Keratinocyte (primary cell): ENCODE results near the gene NOS1AP. TPM values are rescaled to one million over a fixed set of nuclear protein-coding genes. Genes with fewer than 3 reads are reported as not detected.

Experiments used
- DNase-seq: peaks from one replicate; pipeline ENCODE4 v3.0.0-alpha.2; 2011; ENCODE audit warnings: low read depth, missing footprints, low spot score
- FAIRE-seq: peaks from 2 replicates; lab custom pipeline; 2011; peaks lifted over from hg19 to GRCh38; lab: Jason Lieb, UNC
- H2AFZ ChIP-seq: 2 replicates; pipeline ENCODE4 v1.6.0; 2012; ENCODE audit warnings: low read length, control low read depth, inconsistent platforms; ENCODE audit not compliant: control insufficient read depth
- H3K27ac ChIP-seq: 2 replicates; pipeline ENCODE4 v1.5.1; 2011; ENCODE audit warnings: low read length; ENCODE audit not compliant: control insufficient read depth, insufficient read depth
- H3K27me3 ChIP-seq: 3 replicates; pipeline ENCODE4 v1.6.0; 2011; ENCODE audit warnings: low read length; ENCODE audit not compliant: control insufficient read depth, insufficient read depth; ENCODE audit errors: extremely low read depth
- H3K36me3 ChIP-seq, 2 experiments: 2 replicates in 1 of 2; 3 replicates in 1 of 2; pipeline ENCODE4 v1.5.1; 2011; ENCODE audit warnings: low read length in 2 of 2, mild to moderate bottlenecking in 1 of 2; ENCODE audit not compliant: control insufficient read depth in 2 of 2, insufficient read depth in 2 of 2; ENCODE audit errors: extremely low read depth in 1 of 2
- H3K4me1 ChIP-seq: 3 replicates; pipeline ENCODE4 v1.5.1; 2011; ENCODE audit warnings: low read length; ENCODE audit not compliant: control insufficient read depth, insufficient read depth; ENCODE audit errors: extremely low read depth
- H3K4me2 ChIP-seq: 3 replicates; pipeline ENCODE4 v1.6.0; 2011; ENCODE audit warnings: low read depth, low read length; ENCODE audit not compliant: control insufficient read depth, insufficient read depth; ENCODE audit errors: extremely low read depth
- H3K4me3 ChIP-seq, 3 experiments: fragments of 200-600 bp in 1 of 3; sonication (generic) in 1 of 3; 2 replicates in 2 of 3; 3 replicates in 1 of 3; pipeline ENCODE4 v1.5.1; 2011 to 2016; ENCODE audit warnings: low read length in 3 of 3, mild to moderate bottlenecking in 3 of 3, control low read depth in 2 of 3, inconsistent platforms in 1 of 3, low read depth in 1 of 3, mixed read lengths in 1 of 3, mixed run types in 1 of 3, moderate library complexity in 1 of 3; ENCODE audit not compliant: control insufficient read depth in 2 of 3, insufficient read depth in 2 of 3; ENCODE audit errors: extremely low read depth in 1 of 3
- H3K79me2 ChIP-seq: 2 replicates; pipeline ENCODE4 v1.6.0; 2012; ENCODE audit warnings: low read length; ENCODE audit not compliant: control insufficient read depth, insufficient read depth
- H3K9ac ChIP-seq: 3 replicates; pipeline ENCODE4 v1.6.0; 2011; ENCODE audit warnings: low read length; ENCODE audit not compliant: control insufficient read depth, insufficient read depth; ENCODE audit errors: extremely low read depth
- H3K9me1 ChIP-seq: 3 replicates; pipeline ENCODE4 v1.6.0; 2011; ENCODE audit warnings: low read length; ENCODE audit not compliant: control insufficient read depth, insufficient read depth; ENCODE audit errors: extremely low read depth
- H3K9me3 ChIP-seq: 2 replicates; pipeline ENCODE4 v1.5.1; 2012; ENCODE audit warnings: low read depth, low read length; ENCODE audit not compliant: control insufficient read depth
- H4K20me1 ChIP-seq: 3 replicates; pipeline ENCODE4 v1.6.0; 2011; ENCODE audit warnings: low read length; ENCODE audit not compliant: control insufficient read depth, insufficient read depth; ENCODE audit errors: extremely low read depth
- EZH2 ChIP-seq: IDR thresholded peaks from one replicate; pipeline ENCODE4 v1.6.1; 2012; ENCODE audit warnings: inconsistent platforms, mild to moderate bottlenecking, low read length, moderate library complexity
- dilution Hi-C: fragments of 300-500 bp; cut with MboI; formaldehyde crosslinking; loops from one replicate; pipeline ENCODE4 v1.7.0; 2020; ENCODE audit warnings: low sequenced_read_pairs; ENCODE audit not compliant: extremely low pct_ligation_motif_present
- polyA plus RNA-seq, 5 experiments: library from polyadenylated mRNA; depleted of rRNA in 3 of 5; stranded (reverse) in 3 of 5; stranded (forward) in 1 of 5; unstranded in 1 of 5; fragments of >200 nt; gene quantifications; 1 replicate in 1 of 5; 2 replicates in 3 of 5; 3 replicates in 1 of 5; pipeline versions ENCODE4 v1.2.1 to v1.2.3, GENCODE V29; 2011 to 2012; ENCODE audit warnings: missing spikeins in 2 of 5, low read depth in 1 of 5, low replicate concordance in 1 of 5
- TF ChIP-seq, protein P1 (sequence below), 3 experiments: IDR thresholded peaks in 1 of 3; conservative IDR thresholded peaks in 1 of 3; optimal IDR thresholded peaks in 1 of 3; 2 replicates in 2 of 3; 3 replicates in 1 of 3; pipeline versions ENCODE3 to v1.5.1; 2011; ENCODE audit warnings: low read length in 3 of 3, mild to moderate bottlenecking in 3 of 3, moderate library complexity in 2 of 3, control low read depth in 1 of 3, inconsistent platforms in 1 of 3; ENCODE audit not compliant: insufficient read depth in 2 of 3; ENCODE audit errors: extremely low read depth in 1 of 3

The NOS1AP gene
- polyA plus RNA-seq, 1 donor (not counting 4 experiments of a cell fraction or from before 2014, with no cell fraction given) = not detected

- no peaks in the 10 kb centered on the region for H3K9me3 ChIP-seq
- no peak overlapping the region for H3K27ac ChIP-seq
- no peak overlapping the region for H2AFZ ChIP-seq
- dilution Hi-C loops = no loop called here
- TF ChIP-seq EZH2 = no peak
- TF ChIP-seq, protein P1, sequence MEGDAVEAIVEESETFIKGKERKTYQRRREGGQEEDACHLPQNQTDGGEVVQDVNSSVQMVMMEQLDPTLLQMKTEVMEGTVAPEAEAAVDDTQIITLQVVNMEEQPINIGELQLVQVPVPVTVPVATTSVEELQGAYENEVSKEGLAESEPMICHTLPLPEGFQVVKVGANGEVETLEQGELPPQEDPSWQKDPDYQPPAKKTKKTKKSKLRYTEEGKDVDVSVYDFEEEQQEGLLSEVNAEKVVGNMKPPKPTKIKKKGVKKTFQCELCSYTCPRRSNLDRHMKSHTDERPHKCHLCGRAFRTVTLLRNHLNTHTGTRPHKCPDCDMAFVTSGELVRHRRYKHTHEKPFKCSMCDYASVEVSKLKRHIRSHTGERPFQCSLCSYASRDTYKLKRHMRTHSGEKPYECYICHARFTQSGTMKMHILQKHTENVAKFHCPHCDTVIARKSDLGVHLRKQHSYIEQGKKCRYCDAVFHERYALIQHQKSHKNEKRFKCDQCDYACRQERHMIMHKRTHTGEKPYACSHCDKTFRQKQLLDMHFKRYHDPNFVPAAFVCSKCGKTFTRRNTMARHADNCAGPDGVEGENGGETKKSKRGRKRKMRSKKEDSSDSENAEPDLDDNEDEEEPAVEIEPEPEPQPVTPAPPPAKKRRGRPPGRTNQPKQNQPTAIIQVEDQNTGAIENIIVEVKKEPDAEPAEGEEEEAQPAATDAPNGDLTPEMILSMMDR (optimal IDR thresholded peaks at IDR 0.05 in 1 of 3, IDR thresholded peaks at IDR 0.05 in 1 of 3, conservative IDR thresholded peaks at IDR 0.05 in 1 of 3; ENCODE audit: extremely low read depth in 1 of 3, insufficient read depth in 2 of 3, low read length in 3 of 3) = no peak
- FAIRE-seq = no peak
- H3K79me2 ChIP-seq = no peaks in the 10 kb centered on the region
- H4K20me1 ChIP-seq = no peaks in the 10 kb centered on the region
- H3K36me3 ChIP-seq = no peaks in the 10 kb centered on the region
- no peaks in the 10 kb centered on the region for H3K9me1 ChIP-seq
- H3K9ac ChIP-seq = no peak overlapping the region
- H3K4me2 ChIP-seq = no peak overlapping the region
- H3K4me1 ChIP-seq = peaks cover 20% of the 10 kb centered on the region
- no peaks in the 10 kb centered on the region for H3K27me3 ChIP-seq
- no peak overlapping the region for H3K4me3 ChIP-seq
- no peak for DNase-seq
These were observed 30.9 kb upstream of the NOS1AP start for GRCh38 chr1:162038624-162039023.

GRCh38 chr1:162040001-162040400, 29.5 kb upstream of the NOS1AP start:
- H3K27ac ChIP-seq = no peak overlapping the region
- no peaks in the 10 kb centered on the region for H3K79me2 ChIP-seq
- dilution Hi-C loops = no loop called here
- peaks cover 16% of the 10 kb centered on the region for H3K4me1 ChIP-seq
- no peak for DNase-seq
- no peaks in the 10 kb centered on the region for H3K9me3 ChIP-seq
- H3K9me1 ChIP-seq = no peaks in the 10 kb centered on the region
- no peak overlapping the region for H3K9ac ChIP-seq
- H3K4me2 ChIP-seq = no peak overlapping the region
- no peak overlapping the region for H2AFZ ChIP-seq
- FAIRE-seq = no peak
- H3K36me3 ChIP-seq = no peaks in the 10 kb centered on the region
- H3K27me3 ChIP-seq = no peaks in the 10 kb centered on the region
- no peak overlapping the region for H3K4me3 ChIP-seq
- TF ChIP-seq, protein P1 (optimal IDR thresholded peaks at IDR 0.05 in 1 of 3, IDR thresholded peaks at IDR 0.05 in 1 of 3, conservative IDR thresholded peaks at IDR 0.05 in 1 of 3; ENCODE audit: extremely low read depth in 1 of 3, insufficient read depth in 2 of 3, low read length in 3 of 3) = no peak
- TF ChIP-seq EZH2 = no peak
- H4K20me1 ChIP-seq = no peaks in the 10 kb centered on the region
